SK-N-MC (cell line): ENCODE results near the gene VWA3A.

Source experiments
- DNase-seq: peaks from one replicate; pipeline ENCODE4 v3.0.0-alpha.2; 2011; ENCODE audit warnings: low read depth, low spot score
- H3K27ac ChIP-seq: fragments of 200-600 bp; sonication (generic); 2 replicates; pipeline ENCODE4 v1.5.1; 2016; ENCODE audit warnings: mixed run types
- H3K36me3 ChIP-seq: fragments of 200-600 bp; sonication (generic); 2 replicates; pipeline ENCODE4 v1.6.1; 2017; ENCODE audit warnings: antibody characterized with exemption, low read length, mixed read lengths; ENCODE audit not compliant: insufficient read depth
- H3K4me3 ChIP-seq: fragments of 200-600 bp; sonication (generic); 2 replicates; pipeline ENCODE4 v1.5.1; 2016
- H3K9ac ChIP-seq: fragments of 200-600 bp; sonication (generic); 2 replicates; pipeline ENCODE4 v1.8.0; 2017; ENCODE audit warnings: mixed run types, mixed read lengths; ENCODE audit not compliant: insufficient read length
- H3K9me3 ChIP-seq: fragments of 200-600 bp; sonication (generic); 2 replicates; pipeline ENCODE4 v1.6.1; 2017; ENCODE audit warnings: low read depth, mild to moderate bottlenecking, antibody characterized with exemption, low read length, moderate library complexity, mixed read lengths
- EZH2 ChIP-seq: fragments of 200-600 bp; sonication (generic); IDR thresholded peaks from one replicate; pipeline ENCODE4 v1.6.1; 2017; ENCODE audit warnings: antibody characterized with exemption
- FOXP2 ChIP-seq: optimal IDR thresholded peaks from 2 replicates; pipeline ENCODE3; 2011; ENCODE audit warnings: mild to moderate bottlenecking, moderate library complexity; ENCODE audit not compliant: insufficient read depth; ENCODE audit errors: extremely low read length, control extremely low read depth
- POLR2AphosphoS5 ChIP-seq: IDR thresholded peaks from 2 replicates; pipeline ENCODE4 v1.6.1; 2012; ENCODE audit warnings: mild to moderate bottlenecking, low read depth, low read length, borderline replicate concordance

VWA3A gene

DNA sequence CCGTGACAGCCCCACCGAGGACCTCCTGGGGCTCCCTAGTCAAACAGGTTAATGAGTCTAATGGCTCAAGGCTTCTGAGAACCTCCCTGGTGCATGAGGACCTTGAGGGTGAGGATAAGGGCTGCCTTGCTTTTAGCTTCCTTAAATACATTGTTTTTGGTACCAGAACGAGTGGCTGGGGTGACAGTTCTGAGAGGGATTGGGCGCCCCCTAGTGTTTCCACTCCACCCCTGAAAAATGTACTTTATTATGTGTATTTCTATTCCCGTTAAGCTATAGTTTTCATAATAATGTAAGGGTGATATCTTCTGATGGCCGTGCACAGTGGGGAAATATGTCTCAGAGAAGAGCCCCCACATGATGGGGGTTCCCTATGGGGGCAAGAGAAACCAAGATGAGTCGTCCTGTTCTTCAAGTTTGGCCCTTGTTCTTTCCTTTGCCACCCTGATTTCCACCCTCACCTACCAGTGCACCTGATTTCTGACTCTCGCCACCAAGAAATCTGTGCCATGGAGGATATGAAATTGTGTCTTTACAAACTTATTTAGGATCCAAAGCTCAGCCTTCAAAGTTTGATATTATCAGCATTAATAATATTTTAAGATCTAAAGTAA is 14.5 kb upstream of the VWA3A start:
- H3K9ac ChIP-seq = no peak overlapping the region
- no peak overlapping the region for H3K4me3 ChIP-seq
- DNase-seq = peak; percentile 32
- H3K9me3 ChIP-seq = no peaks in the 10 kb centered on the region
- H3K36me3 ChIP-seq = no peaks in the 10 kb centered on the region
- H3K27ac ChIP-seq = no peak overlapping the region
- TF ChIP-seq EZH2 (no peak), POLR2AphosphoS5 (no peak), FOXP2 (no peak)

- H3K4me3 ChIP-seq = no peak overlapping the region
- H3K36me3 ChIP-seq = no peaks in the 10 kb centered on the region
- no peak overlapping the region for H3K9ac ChIP-seq
- no peak for TF ChIP-seq POLR2AphosphoS5
- TF ChIP-seq FOXP2 = no peak
- no peak for TF ChIP-seq EZH2
- H3K9me3 ChIP-seq = no peaks in the 10 kb centered on the region
- no peak for DNase-seq
- no peak overlapping the region for H3K27ac ChIP-seq
Measured at GRCh38 chr16:22078656-22079055, 13.7 kb upstream of the VWA3A start.

- no peak overlapping the region for H3K27ac ChIP-seq
- no peak for DNase-seq
- no peaks in the 10 kb centered on the region for H3K9me3 ChIP-seq
- peaks cover 2% of the 10 kb centered on the region; the same call in 1 of the 2 replicates for H3K36me3 ChIP-seq
- no peak overlapping the region for H3K4me3 ChIP-seq
- no peak overlapping the region for H3K9ac ChIP-seq
- TF ChIP-seq EZH2 (no peak), POLR2AphosphoS5 (no peak), FOXP2 (no peak)
Measured at GRCh38 chr16:22081050-22081449, 11.3 kb upstream of the VWA3A start.

DNA sequence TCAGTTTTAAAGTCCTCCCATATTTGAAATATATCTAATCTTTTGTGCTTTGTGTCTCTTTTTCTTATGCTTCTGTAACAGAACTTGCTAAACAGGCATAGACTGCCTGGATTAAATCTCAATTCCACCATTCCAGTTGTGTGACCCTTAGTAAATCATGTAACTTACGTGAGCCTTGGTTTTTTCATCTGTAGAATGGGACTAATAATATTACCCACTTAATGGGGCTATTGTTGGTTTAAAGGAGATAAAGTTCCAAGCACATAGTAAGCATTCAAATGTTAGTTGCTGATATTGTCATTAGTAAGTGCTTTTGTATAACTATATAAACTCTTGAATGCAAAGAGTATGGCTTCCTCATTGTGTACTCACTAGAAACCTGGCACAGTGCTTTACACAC is 5.9 kb upstream of the VWA3A start:
- no peak overlapping the region for H3K9ac ChIP-seq
- H3K4me3 ChIP-seq = no peak overlapping the region
- peaks cover 3% of the 10 kb centered on the region; the same call in 1 of the 2 replicates for H3K36me3 ChIP-seq
- H3K27ac ChIP-seq = no peak overlapping the region
- TF ChIP-seq POLR2AphosphoS5 = no peak
- TF ChIP-seq EZH2 = no peak
- TF ChIP-seq FOXP2 = no peak
- H3K9me3 ChIP-seq = no peaks in the 10 kb centered on the region
- DNase-seq = no peak

- no peak overlapping the region for H3K9ac ChIP-seq
- no peak overlapping the region for H3K4me3 ChIP-seq
- H3K36me3 ChIP-seq = peaks cover 3% of the 10 kb centered on the region; the same call in 1 of the 2 replicates
- H3K9me3 ChIP-seq = no peaks in the 10 kb centered on the region
- H3K27ac ChIP-seq = no peak overlapping the region
- DNase-seq = no peak
- TF ChIP-seq EZH2 (no peak), FOXP2 (no peak), POLR2AphosphoS5 (no peak)
Measured at GRCh38 chr16:22088642-22089041, 3.7 kb upstream of the VWA3A start.

DNA sequence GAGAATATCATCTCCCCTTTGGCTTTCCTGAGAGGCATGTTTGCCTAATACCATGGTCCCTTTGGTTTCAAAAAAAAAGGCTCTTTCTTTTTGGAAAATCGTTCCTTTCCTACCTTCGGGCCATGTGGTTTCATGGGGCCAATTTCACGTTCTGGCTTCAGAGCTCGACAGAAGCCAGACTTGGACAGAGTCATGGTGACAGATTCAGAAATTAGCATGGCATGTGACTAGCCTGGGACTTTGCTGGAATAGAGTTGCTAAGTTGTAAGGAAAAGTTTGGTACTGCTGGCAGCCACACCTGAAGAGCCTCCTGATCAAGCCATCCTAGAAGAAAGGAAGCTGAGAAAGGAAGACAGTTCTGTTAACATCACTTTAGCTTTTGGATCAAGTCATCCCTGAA is 2.4 kb upstream of the VWA3A start:
- no peak for DNase-seq
- no peaks in the 10 kb centered on the region for H3K9me3 ChIP-seq
- H3K27ac ChIP-seq = no peak overlapping the region
- TF ChIP-seq EZH2 (no peak), POLR2AphosphoS5 (no peak), FOXP2 (no peak)
- no peak overlapping the region for H3K9ac ChIP-seq
- H3K36me3 ChIP-seq = peaks cover 3% of the 10 kb centered on the region; the same call in 1 of the 2 replicates
- H3K4me3 ChIP-seq = no peak overlapping the region

GRCh38 chr16:22091721-22092120 is 620 bp upstream of the VWA3A start:
- H3K9ac ChIP-seq = no peak overlapping the region
- H3K27ac ChIP-seq = no peak overlapping the region
- no peak overlapping the region for H3K4me3 ChIP-seq
- DNase-seq = no peak
- H3K9me3 ChIP-seq = no peaks in the 10 kb centered on the region
- no peaks in the 10 kb centered on the region for H3K36me3 ChIP-seq
- TF ChIP-seq EZH2 (no peak), POLR2AphosphoS5 (no peak), FOXP2 (no peak)

DNA sequence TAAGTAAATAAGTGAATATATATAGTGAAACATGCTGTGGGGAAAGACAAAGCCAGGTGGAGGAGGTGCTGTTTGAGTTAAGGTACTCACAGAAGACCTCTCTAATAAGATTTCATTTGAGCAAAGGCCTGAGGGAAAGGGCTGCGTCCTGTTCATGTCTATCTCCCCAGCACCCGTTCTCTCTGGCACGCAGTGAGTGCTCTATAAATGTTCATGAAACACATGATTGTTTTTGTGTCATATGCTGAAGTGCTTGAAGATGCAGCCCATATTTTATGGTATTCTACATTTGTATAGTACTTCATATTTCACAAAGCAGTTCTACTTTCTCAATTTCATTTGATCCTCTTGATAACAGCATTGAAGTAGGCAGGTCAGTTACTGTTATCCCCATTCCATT is 990 bp downstream of the VWA3A start:
- Histone ChIP-seq H3K4me3 (no peak overlapping the region), H3K27ac (no peak overlapping the region), H3K9me3 (no peaks in the 10 kb centered on the region), H3K36me3 (no peaks in the 10 kb centered on the region), H3K9ac (no peak overlapping the region)
- DNase-seq = no peak
- TF ChIP-seq POLR2AphosphoS5 (no peak), FOXP2 (no peak), EZH2 (no peak)

GRCh38 chr16:22093996-22094395 is 1.7 kb downstream of the VWA3A start:
- no peak for DNase-seq
- TF ChIP-seq EZH2 (no peak), POLR2AphosphoS5 (no peak), FOXP2 (no peak)
- H3K4me3 ChIP-seq = no peak overlapping the region
- H3K9ac ChIP-seq = no peak overlapping the region
- H3K27ac ChIP-seq = no peak overlapping the region
- H3K9me3 ChIP-seq = no peaks in the 10 kb centered on the region
- H3K36me3 ChIP-seq = no peaks in the 10 kb centered on the region
